ENCODE results near the gene NFIB. TPM values are rescaled to one million over a fixed set of nuclear protein-coding genes. Genes with fewer than 3 reads are reported as not detected.

NFIB gene
- total RNA-seq, 1 donor from 2014 or later: 11.6 TPM

- TF ChIP-seq, protein P1, sequence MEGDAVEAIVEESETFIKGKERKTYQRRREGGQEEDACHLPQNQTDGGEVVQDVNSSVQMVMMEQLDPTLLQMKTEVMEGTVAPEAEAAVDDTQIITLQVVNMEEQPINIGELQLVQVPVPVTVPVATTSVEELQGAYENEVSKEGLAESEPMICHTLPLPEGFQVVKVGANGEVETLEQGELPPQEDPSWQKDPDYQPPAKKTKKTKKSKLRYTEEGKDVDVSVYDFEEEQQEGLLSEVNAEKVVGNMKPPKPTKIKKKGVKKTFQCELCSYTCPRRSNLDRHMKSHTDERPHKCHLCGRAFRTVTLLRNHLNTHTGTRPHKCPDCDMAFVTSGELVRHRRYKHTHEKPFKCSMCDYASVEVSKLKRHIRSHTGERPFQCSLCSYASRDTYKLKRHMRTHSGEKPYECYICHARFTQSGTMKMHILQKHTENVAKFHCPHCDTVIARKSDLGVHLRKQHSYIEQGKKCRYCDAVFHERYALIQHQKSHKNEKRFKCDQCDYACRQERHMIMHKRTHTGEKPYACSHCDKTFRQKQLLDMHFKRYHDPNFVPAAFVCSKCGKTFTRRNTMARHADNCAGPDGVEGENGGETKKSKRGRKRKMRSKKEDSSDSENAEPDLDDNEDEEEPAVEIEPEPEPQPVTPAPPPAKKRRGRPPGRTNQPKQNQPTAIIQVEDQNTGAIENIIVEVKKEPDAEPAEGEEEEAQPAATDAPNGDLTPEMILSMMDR (IDR thresholded peaks at IDR 0.05; ENCODE audit: insufficient read depth, low read length, severe bottlenecking): no peak
- FAIRE-seq (peak; percentile 50), DNase-seq (ENCODE audit: low read depth) (peak; percentile 79)
- no peaks in the 10 kb centered on the region for H3K27me3 ChIP-seq (ENCODE audit: control insufficient read depth, insufficient read depth, low read length)
- no peak overlapping the region for H3K4me3 ChIP-seq (ENCODE audit: low read depth, low read length)
- no peaks in the 10 kb centered on the region for H3K36me3 ChIP-seq (ENCODE audit: control insufficient read depth, insufficient read depth, low read length)
Measured at GRCh38 chr9:14158916-14159315, 155.0 kb downstream of the NFIB start.

DNA sequence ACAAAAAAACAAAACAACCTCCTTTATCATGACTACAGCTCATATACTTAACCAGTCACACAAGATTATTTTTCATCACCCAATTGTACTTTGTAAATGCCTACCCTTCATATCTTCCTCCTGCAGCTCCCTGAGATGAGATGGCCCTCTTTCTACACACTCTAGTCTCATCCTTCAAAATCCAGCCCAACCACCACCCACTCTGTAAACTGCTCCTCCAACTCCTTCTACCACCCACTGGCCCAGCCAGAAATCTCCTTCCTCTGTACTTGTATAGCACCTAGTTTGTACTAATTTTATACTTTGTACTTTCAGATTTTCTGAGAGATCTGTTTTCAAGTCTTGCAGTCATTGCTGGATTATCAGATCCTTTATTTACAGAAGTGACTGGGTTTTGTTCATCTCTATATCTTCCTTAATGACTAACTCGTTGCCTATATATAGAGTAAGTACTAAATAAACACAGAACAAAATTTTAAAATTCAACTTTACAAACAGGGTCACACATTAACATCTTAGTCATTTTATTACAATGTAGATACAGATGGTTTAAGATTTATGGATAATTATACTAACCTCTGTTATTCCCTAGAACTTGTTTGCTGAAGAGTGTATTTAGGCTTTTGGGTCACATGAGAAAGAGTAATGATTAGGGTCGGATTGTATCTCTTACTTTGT, 155.7 kb downstream of the NFIB start:
- Histone ChIP-seq H3K36me3 (ENCODE audit: control insufficient read depth, insufficient read depth, low read length) (no peaks in the 10 kb centered on the region), H3K27me3 (ENCODE audit: control insufficient read depth, insufficient read depth, low read length) (no peaks in the 10 kb centered on the region), H3K4me3 (ENCODE audit: low read depth, low read length) (no peak overlapping the region)
- no peak for DNase-seq (ENCODE audit: low read depth)
- TF ChIP-seq, protein P1 (IDR thresholded peaks at IDR 0.05; ENCODE audit: insufficient read depth, low read length, severe bottlenecking): no peak
- FAIRE-seq: no peak

- Histone ChIP-seq H3K4me3 (ENCODE audit: low read depth, low read length) (no peak overlapping the region), H3K27me3 (ENCODE audit: control insufficient read depth, insufficient read depth, low read length) (no peaks in the 10 kb centered on the region), H3K36me3 (ENCODE audit: control insufficient read depth, insufficient read depth, low read length) (no peaks in the 10 kb centered on the region)
- TF ChIP-seq, protein P1 (IDR thresholded peaks at IDR 0.05; ENCODE audit: insufficient read depth, low read length, severe bottlenecking): no peak
- DNase-seq (ENCODE audit: low read depth) (no peak), FAIRE-seq (no peak)
Measured at GRCh38 chr9:14157191-14157590, 156.8 kb downstream of the NFIB start.

GRCh38 chr9:14156046-14156445, 157.9 kb downstream of the NFIB start:
- Histone ChIP-seq H3K27me3 (ENCODE audit: control insufficient read depth, insufficient read depth, low read length) (no peaks in the 10 kb centered on the region), H3K4me3 (ENCODE audit: low read depth, low read length) (no peak overlapping the region), H3K36me3 (ENCODE audit: control insufficient read depth, insufficient read depth, low read length) (no peaks in the 10 kb centered on the region)
- TF ChIP-seq, protein P1 (IDR thresholded peaks at IDR 0.05; ENCODE audit: insufficient read depth, low read length, severe bottlenecking): no peak
- DNase-seq (ENCODE audit: low read depth) (no peak), FAIRE-seq (no peak)

DNA sequence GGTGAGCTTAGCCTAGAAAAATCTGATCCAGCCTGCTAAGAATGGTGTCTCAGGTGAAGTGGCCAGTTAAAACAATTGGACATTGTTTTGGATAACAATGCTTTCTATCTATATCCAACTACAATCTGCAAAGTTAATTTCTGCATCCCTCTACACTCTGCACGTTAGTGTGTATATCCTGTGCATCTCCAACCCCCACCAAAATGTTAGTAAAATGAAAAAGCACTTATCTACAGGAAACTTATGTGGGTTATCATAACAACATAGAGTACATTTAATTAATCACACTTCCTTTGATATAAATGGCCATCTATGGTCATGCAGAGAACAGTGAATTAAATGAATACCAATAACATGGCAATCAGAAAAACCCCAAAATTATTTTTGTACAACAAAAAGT, 158.7 kb downstream of the NFIB start:
- TF ChIP-seq, protein P1 (IDR thresholded peaks at IDR 0.05; ENCODE audit: insufficient read depth, low read length, severe bottlenecking): no peak
- no peaks in the 10 kb centered on the region for H3K36me3 ChIP-seq (ENCODE audit: control insufficient read depth, insufficient read depth, low read length)
- no peak for DNase-seq (ENCODE audit: low read depth)
- H3K27me3 ChIP-seq (ENCODE audit: control insufficient read depth, insufficient read depth, low read length): no peaks in the 10 kb centered on the region
- FAIRE-seq: no peak
- no peak overlapping the region for H3K4me3 ChIP-seq (ENCODE audit: low read depth, low read length)

DNA sequence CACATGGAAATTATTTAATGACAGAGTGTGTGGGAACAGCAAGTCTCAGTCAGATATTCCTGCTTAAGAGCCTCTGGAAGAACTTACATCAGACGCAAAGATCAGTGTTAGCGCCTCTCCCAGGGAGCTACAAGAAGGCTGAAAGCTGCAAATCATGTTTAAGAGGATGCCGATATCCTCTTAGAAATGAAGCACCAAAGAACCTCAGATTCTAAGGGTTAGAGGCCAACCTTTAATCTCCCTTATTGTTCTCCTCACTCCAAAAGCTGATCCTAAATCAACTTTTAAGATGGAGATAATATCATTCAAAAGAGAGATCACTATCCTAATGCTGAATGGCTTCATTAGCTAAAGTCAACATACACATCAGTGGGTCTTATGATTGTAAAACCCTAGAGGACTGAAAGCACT, 160.6 kb downstream of the NFIB start:
- H3K4me3 ChIP-seq (ENCODE audit: low read depth, low read length): no peak overlapping the region
- FAIRE-seq: no peak
- DNase-seq (ENCODE audit: low read depth): no peak
- H3K36me3 ChIP-seq (ENCODE audit: control insufficient read depth, insufficient read depth, low read length): no peaks in the 10 kb centered on the region
- TF ChIP-seq, protein P1 (IDR thresholded peaks at IDR 0.05; ENCODE audit: insufficient read depth, low read length, severe bottlenecking): no peak
- no peaks in the 10 kb centered on the region for H3K27me3 ChIP-seq (ENCODE audit: control insufficient read depth, insufficient read depth, low read length)

All from bronchial epithelial cell (primary cell).